Retinal pigment epithelial cell (primary cell): Measurements from ENCODE around the gene SPATA13.

ENCODE experiments used
- DNase-seq: peaks from one replicate; pipeline ENCODE4 v3.0.0-alpha.2; 2010; ENCODE audit warnings: low read depth
- H3K4me3 ChIP-seq: 2 replicates; pipeline ENCODE4 v1.5.1; 2011; ENCODE audit warnings: mild to moderate bottlenecking, low read length, control low read depth, moderate library complexity
- CTCF ChIP-seq: conservative IDR thresholded peaks from 2 replicates; pipeline ENCODE4 v1.5.1; 2011; ENCODE audit warnings: low read depth, low read length, control low read depth, inconsistent platforms

SPATA13 gene

GRCh38 chr13:24267274-24267673 is 106.8 kb downstream of the SPATA13 start:
- no peak overlapping the region for H3K4me3 ChIP-seq
- no peak for TF ChIP-seq CTCF
- DNase-seq: no peak

- no peak for TF ChIP-seq CTCF
- no peak overlapping the region for H3K4me3 ChIP-seq
- no peak for DNase-seq
Observed at GRCh38 chr13:24267801-24268200, 107.3 kb downstream of the SPATA13 start.

- TF ChIP-seq CTCF: no peak
- no peak overlapping the region for H3K4me3 ChIP-seq
- peak; percentile 37 for DNase-seq
Observed at GRCh38 chr13:24269821-24270220, 109.3 kb downstream of the SPATA13 start.

GRCh38 chr13:24270639-24271141 is 110.2 kb downstream of the SPATA13 start:
- peak; percentile 33 for DNase-seq
- TF ChIP-seq CTCF: no peak
- H3K4me3 ChIP-seq: peak overlapping the region; percentile 58

GRCh38 chr13:24271231-24271600 is 110.7 kb downstream of the SPATA13 start:
- TF ChIP-seq CTCF: no peak
- peak overlapping the region; percentile 58 for H3K4me3 ChIP-seq
- DNase-seq: no peak

GRCh38 chr13:24271601-24272451 is 111.3 kb downstream of the SPATA13 start:
- TF ChIP-seq CTCF: no peak
- peak; percentile 52 for DNase-seq
- peak overlapping the region; percentile 58 for H3K4me3 ChIP-seq
